HG03354 (cell line): Measurements from ENCODE around the gene LKAAEAR1.

ENCODE experiments used
- ATAC-seq: cut with Tn5 transposase; IDR thresholded peaks from one replicate; pipeline ENCODE4 v1.9.1; 2021; ENCODE audit warnings: mild to moderate bottlenecking; ENCODE audit not compliant: unreplicated experiment, poor library complexity, severe bottlenecking

LKAAEAR1 gene

DNA sequence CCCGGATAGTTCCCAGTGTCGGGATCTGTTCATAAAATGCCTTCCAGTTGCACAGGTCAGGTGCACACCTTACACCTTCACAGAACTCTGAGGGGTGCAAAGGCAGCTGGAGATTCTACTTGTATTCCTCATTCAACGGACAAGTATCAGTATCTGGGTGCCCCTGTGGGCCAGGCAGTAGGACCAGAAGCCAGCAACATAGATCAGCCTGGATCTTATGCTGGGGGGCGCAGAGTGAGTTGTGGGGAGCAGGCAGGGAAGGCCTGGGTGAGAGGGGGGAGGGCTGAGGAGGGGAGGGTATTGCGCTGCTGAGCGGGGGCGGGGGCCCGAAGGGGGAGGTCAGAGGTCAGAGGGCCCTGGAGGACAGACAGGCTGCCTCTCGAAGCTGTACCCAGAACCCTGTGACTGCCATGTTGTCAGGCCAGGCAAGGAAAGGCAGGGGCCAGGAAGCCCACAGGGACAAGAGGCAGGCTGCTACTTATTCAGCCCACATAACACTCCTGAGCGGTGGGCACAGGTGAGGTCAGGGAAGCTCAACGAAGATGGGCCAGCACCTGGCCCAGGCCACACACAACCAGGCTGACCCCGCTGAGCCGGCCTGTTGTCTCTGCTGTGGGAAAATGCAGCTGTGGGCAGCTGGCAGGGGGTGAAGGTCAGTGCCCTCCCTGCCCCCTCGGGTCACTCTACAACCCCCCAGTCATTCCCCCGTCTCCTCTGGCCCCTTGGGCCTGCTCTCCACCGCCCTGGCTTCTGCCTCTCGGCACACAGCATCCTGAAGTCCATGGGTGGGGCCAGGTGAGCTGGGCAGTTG lies 3.2 kb downstream of the LKAAEAR1 start:
- ATAC-seq: no peak

DNA sequence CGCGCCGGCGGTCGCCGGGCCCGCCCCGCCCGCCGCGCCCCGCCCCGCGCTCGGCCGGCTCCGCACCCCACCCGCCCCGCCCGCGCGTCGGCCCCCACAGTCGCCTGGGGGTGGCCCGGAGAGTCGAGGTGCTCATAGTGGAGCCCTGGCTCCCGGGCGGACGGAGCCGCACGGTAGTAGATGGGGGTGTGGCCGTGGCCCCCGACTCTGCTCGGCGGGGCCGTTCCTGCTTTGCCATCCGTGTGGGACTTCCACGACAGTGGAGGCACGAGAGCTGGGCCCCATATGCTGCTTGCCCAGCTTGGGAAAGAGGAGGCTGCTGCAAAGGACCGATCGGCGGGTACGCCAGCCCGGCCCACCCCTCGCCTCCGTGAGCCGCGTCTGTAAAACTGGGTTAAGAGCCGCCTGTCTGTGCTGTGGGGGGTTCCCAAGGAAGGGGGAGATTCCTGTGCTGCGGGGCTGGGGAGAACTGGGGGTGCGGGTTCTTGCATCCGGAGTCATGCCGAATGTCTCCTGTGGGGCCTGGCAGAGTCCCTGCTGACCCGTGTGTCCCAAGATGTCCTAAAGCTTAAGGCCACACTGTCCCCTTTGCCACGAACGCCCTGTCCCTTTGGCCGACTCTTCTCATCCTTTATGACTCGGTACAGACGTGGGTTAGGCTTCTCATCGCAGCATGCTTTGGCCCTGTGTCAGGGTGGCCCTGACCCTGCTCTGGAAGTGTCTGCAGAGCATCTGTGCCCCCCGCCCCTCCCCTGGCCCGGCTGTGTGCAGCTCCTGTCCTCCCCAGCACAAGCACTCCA lies 4.0 kb downstream of the LKAAEAR1 start, which contains the start of gene OPRL1:
Gene OPRL1 (plus strand): TSS at position 70 of the 800 bp plus-strand sequence. CDS start 12,639 bp downstream, outside the sequence.
- ATAC-seq: no peak

DNA sequence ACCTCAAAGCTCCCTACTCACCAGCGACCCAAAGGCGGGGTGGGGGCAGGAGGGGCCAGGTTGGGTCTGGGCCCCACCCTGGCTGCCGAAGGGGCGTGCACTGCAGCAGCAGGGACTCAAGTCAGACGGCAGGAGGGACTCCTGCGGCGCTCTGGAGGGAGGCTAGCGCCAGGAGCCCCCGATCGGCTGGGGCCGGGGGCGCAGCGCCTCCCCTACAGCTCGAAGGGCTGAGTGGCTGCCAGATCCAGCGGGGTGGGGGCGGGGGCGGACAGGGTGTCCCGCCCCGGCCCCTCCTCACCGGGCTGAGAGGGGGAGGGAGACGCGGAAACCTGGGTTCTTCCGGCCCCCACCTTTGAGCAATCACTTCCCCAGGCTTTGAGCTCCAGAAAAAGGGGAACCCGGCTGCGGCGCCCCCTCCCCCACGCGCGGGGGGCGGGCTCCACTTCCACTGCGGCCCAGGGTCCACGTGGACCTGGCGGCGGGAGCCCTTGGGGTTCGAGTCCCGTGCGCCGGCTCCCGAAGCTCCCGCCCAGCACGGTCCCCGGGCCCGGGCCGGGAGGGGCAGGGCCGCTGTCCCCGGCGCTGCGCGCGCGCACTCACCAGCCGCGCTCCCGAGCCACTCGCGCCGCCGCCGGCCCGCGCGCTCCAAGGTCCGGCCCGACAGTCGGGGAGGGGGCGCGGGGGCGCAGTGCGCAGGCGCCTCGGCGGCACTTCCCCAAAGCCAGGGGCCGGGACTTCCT lies 4.8 kb downstream of the LKAAEAR1 start, which contains the start of gene RGS19:
Gene RGS19 (minus strand): TSS at position 246 of the 740 bp plus-strand sequence. CDS start 2,632 bp downstream, outside the sequence.
- peak; percentile 39 for ATAC-seq

DNA sequence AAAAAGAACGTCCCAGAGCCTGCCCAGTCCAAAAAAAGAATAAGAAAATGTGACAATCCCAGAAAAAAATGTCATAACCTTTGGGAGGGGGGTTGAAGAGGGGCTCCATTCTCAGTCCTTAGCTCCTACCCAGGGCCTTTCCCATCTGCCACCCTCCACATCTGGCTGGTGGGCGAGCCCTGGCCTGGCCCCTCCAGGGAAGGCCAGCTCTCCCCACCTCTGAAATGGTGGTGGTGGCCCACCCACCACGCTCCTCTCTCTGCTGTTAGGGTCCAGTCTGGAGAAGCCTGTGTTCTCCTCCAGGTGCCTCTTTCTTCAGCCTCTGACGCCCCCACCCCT lies 5.3 kb downstream of the LKAAEAR1 start:
- ATAC-seq: no peak

DNA sequence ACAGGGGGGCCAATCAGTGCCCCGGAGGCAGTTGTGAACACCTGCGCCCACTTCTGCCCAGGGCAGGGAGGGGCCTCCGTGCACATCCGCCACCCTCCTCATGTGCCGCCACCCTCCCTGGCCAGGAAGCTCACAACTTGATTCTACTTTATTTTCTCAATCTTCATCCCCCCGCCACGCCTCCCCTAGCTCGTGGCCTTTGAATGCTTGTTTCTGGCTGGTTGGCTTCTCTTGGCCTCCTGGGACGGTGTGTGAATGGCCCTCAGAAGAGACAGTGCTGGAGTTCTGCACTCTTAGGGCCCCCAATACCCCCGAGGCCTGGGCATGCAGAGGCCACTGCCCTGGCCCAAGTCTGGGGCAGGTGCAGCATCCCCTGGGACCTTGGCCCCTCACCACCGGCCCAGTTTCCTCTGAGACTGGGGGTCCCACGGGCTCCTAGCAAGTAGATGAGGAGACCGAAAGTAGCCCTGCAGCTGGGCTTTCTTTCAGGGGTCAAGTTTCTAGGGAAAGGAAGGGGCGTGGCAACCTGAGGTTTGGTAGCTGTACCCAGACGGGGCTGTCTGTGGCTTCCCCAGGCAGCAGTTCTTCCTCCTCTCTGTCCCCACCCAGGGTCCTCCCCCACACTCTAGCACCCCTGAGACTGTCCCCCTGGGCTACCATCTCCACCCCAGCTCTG lies 6.2 kb downstream of the LKAAEAR1 start:
- peak; percentile 36 for ATAC-seq

DNA sequence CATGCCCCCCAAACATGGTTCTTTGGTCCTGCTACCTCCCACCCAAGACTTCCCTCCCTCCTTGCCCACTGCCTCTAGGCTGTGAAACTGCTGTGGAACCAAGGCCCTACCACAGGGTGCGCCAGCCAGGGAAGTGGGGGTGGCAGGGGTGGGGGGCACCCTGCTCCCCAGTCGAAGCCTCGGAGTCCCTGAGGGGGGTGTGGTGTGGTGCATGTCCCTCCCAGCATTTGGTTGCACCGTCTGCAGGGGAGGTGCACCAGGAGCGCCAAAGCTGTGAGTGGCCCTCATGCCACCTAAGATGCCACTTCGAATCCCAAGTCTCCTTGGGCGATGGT lies 6.7 kb downstream of the LKAAEAR1 start:
- ATAC-seq: no peak

DNA sequence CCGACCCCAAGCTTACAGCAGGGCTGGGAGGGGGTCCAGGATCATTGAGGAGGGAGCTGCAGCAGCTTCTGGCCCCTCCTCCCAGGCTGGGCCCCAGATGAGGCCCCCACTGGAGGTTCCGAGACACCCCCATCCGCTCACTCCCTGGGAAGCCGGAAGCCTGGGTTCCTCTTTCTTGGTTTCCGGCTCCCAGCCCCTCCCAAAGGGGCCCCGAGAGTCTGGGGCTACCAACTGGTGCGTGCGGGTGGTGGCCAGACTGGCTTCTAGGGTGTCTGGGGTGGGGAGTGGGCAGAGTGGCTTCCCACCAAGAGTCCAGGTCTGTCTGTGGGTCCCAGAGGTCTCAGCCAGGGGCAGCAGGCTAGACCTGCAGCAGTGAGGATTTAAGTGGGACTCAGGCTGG lies 7.1 kb downstream of the LKAAEAR1 start:
- ATAC-seq: no peak

DNA sequence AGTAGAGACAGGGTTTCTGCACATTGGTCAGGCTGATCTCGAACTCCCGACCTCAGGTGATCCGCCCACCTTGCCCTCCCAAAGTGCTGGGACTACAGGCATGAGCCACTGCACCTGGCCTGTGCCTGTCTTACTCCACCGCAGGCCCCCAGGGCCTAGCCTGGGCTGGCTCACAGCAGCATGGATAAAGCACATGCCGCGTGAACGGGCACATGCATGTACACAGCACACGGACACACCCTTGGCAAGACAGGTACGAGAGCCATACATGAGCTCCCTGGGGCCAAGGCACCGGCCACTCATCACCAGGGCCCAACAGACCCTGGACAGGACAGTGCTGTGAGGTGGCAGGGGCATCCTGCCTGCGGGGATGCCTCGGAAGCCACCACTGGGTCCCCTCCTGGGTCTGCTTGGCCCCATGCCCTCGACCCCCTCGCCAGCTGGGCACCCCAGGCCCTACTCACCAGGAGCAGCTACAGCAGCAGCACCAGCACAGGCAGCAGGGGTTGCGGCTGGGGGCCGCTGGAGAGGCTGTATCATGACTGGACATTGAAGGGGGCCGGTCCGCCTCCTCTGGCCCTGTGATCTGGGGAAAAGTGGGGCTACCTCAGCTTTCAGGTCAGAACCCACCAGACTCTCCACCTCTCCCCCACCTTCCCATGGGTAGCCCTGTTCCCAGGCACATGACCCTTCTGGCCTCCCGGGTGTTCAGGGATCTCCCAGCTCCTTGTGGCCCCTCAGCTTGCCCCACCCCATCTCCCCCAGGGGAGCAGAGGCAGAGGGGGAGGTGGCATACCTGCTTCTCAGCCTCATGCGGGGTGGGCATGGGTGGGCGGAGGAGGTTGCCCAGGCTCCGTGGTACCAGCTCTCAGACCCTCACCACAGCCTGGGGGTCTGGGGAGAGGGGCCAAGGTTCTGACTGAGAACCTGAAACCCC lies 7.9 kb downstream of the LKAAEAR1 start:
- ATAC-seq: no peak

DNA sequence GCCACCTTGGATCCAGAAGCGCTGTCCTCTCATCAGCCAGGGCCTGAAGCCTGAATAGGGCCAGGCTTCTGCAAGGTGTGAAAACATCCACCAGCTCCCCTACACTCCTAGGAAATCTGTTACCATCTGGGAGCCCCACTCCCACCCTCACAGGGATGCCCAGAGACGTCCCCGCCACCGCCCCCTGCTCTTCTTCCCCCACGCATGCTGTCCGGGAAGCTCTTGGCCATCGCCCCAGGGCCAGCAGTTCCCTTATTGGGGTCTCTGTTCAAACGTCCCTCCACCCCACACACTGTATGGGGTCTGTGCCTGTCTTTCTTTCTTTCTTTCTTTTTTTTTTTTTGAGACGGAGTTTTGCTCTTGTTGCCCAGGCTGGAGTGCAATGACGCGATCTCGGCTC lies 8.6 kb downstream of the LKAAEAR1 start:
- ATAC-seq: no peak

DNA sequence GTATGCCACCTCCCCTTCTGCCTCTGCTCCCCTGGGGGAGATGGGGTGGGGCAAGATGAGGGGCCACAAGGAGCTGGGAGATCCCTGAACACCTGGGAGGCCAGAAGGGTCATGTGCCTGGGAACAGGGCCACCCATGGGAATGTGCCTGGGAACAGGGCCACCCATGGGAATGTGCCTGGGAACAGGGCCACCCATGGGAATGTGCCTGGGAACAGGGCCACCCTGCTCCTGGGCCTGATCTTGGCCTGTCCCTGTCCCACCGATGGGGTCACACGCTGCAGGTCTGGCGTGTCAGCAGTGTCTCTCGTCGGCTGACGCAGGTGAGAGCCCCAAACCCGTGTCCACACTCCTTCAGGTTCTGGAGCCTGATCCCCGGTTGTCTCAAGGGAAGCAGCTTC lies 9.2 kb downstream of the LKAAEAR1 start:
- ATAC-seq: no peak

DNA sequence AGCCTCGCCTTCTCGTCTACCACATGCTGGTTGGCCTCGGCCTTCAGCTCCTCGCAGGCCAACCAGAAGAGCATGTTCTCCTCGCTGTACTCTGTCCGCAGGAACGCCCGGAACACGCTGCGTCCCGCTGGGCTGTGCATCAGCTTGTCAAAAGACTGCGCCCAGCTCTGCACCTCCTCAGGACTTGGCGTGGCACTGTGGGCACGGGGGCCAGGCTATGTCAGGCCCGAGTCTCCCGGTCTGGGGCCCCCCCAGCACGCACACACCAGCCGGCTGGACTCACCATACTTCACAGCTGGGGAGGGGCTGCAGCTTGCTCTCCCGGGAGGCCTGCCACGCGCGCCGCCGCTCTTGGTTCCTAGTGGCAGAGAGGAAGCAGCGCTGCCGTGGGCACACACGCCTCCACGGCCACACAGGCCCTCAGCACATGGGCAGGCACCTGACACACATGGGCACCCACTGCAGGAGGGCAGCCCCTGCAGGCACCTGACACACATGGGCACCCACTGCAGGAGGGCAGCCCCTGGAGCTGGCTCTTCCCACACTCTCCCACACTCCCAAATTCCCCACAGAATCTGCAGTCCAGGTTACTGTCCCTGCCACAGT lies 9.9 kb downstream of the LKAAEAR1 start:
- ATAC-seq: no peak

DNA sequence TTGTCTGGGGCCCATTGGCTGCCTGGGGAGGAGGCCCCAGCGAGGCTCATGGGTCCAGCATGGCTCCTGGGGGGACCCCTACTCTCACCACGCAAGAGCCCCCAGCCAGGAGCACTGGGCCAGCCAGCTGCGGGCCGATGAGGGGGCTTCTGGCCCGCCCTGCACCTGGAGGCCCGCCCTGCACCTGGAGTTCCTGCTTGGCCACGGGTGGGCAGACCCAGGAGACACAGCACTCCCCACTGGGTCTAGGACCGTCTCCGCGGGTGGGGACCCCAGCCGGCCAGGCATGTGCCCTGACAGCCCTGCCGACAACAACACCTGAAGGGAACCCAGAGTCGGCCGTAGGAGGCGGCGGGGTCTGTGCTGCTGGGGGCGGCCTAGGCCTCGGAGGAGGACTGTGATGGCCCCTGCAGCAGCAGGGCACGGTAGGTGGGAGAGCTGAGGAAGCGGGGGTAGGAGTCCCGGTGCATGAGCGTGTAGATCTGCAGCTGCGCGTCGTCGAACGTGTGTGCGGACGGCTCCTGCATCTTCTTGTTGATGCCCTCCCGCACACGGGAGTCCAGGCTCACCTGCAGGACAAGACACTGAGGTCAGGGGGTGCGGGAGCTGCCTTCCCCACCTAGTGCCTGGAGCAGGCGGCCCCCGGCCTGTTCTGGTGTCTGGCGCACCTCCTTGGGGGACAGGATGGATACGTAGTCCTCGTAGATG lies 10.6 kb downstream of the LKAAEAR1 start:
- no peak for ATAC-seq

DNA sequence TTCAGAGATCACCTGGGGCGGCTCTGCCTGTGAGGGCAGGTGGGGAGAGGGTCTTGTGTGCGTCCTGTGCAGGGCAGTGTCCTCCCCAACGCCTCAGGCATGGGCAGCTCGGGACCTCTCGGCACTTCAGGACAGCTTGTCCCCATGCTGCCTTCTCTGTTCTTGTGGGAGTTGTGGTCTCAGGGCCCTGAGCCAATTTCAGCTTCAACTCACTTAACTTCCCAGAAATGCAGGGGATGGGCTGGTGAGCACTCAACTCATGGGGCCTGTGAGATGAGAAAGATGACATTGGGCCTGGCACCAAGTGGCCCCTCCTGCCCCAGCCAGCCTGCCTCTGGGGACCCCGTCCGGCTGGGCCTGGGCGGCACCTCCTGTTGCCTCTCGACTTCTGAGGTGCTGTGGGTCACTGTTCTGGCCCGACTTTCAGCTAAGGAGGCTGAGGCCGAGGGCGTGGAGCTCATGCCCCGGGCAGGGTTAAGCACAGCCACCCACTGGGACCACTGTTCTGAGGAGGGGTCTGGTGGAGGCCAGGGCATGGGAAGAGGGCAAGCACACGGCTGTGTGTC lies 11.6 kb downstream of the LKAAEAR1 start:
- no peak for ATAC-seq

DNA sequence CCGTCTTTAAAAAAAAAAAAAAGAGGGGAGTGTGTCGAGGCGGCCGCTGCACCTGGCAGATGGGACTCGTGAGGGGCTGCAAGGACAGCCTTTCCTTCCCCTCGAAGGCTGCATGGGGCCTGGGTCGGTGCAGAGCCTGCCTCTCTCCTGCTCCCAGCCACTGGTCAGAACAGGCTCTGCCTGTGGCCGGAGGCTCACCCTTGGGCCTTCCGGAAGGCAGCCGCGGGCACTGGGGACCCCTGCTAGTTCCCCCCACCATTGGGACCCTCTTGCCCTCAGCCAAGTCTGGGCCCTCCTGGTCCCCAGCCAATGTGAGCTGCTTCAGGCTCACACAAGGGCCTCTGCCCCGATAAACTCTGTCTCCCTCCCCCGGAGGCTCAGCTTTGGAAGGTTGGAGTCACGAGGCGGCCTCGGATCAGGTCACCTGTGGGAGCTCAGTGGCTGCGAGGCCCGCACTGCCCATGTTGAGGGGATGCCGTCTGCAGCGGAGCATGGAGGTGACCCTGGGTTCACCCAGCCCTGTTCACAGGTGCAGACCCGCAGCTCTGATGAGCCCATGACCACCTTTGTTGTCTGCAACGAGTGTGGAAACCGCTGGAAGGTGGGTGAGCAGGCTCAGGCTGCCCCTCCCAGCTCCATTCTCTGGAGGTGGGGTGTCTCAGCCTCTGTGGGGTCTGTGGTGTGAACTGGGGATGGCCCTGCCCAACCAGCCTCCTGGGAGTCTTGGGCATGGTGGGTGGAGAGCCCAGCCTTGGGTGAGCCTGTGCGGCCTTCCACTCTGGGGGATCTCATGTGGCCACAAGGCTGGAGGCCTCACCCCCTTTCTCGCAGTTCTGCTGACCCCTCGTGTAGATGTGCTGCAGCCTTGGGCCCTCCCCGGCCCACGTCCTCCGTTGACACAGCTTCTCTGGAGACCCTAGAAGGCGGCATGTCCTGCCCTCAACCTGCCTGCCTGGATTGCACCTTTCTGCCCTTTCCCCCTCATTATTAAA lies 12.6 kb downstream of the LKAAEAR1 start:
- no peak for ATAC-seq

DNA sequence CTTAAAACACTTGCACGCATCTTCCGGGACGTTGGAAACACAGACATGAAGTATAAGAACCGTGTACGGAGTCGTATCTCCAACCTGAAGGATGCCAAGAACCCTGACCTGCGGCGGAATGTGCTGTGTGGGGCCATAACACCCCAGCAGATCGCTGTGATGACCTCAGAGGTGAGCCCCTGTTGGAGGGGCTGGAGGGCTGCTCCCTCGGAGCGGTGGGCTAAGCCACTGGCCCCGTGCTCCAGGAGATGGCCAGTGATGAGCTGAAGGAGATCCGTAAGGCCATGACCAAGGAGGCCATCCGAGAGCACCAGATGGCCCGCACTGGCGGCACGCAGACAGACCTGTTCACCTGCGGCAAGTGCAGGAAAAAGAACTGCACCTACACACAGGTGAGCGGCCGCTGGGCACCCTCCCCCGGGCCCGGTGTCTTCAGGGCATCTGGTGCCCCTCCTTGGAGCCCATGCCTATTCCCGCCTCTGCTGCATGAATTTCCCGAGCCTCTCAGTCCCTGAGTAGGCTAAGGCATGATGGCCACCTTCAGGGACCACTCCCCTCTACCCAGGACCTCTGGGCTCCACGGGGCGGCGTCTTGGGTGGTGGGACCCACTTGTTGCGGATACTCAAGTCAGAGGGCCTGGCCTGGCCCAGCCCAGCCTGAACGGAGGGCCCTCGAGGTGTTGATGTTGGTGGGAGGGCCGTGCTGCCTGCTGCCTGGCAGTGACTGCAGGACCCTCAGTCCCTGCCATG lies 13.8 kb downstream of the LKAAEAR1 start:
- ATAC-seq: no peak
